ENCODE results near the gene DDX24. TPM values are rescaled to one million over a fixed set of nuclear protein-coding genes. Genes with fewer than 3 reads are reported as not detected.

Gene DDX24
- total and polyA plus RNA-seq, 2 of the 8 experiments (the other 6 are each of a cell fraction or from before 2014, with no cell fraction given), result 89.0 to 201 TPM

GRCh38 chr14:94104731-94105130 is 23.7 kb upstream of the DDX24 start (continued):
- TF ChIP-seq CHD7 (IDR thresholded peaks at IDR 0.05; ENCODE audit: insufficient replicate concordance, low read length), result no peak
- no peak for TF ChIP-seq POLR2A (IDR thresholded peaks at IDR 0.05; ENCODE audit: control extremely low read depth in 1 of 2, low read depth in 2 of 2, low read length in 2 of 2)
- no peak for TF ChIP-seq NANOG (IDR thresholded peaks at IDR 0.05; ENCODE audit: insufficient read depth, low read depth, low read length, poor library complexity, severe bottlenecking)
- TF ChIP-seq RBBP5 (IDR thresholded peaks at IDR 0.05; ENCODE audit: borderline replicate concordance, low read depth, low read length), result no peak
- TF ChIP-seq POU5F1 (IDR thresholded peaks at IDR 0.05; ENCODE audit: low read depth, low read length), result no peak
- TF ChIP-seq YY1 (IDR thresholded peaks at IDR 0.05; ENCODE audit: low read depth, low read length), result no peak
- TF ChIP-seq BACH1 (IDR thresholded peaks at IDR 0.05; ENCODE audit: low read length), result no peak
- no peak for TF ChIP-seq CTCF (IDR thresholded peaks at IDR 0.05; ENCODE audit: control extremely low read depth in 1 of 3, insufficient read depth in 1 of 3, low read depth in 1 of 3, low read length in 3 of 3)
- no peak for TF ChIP-seq TEAD4 (IDR thresholded peaks at IDR 0.05; ENCODE audit: low read depth, low read length)
- TF ChIP-seq KDM5A (IDR thresholded peaks at IDR 0.05; ENCODE audit: low read length), result no peak
